ENCODE data around the gene TMEM132C.

DNA sequence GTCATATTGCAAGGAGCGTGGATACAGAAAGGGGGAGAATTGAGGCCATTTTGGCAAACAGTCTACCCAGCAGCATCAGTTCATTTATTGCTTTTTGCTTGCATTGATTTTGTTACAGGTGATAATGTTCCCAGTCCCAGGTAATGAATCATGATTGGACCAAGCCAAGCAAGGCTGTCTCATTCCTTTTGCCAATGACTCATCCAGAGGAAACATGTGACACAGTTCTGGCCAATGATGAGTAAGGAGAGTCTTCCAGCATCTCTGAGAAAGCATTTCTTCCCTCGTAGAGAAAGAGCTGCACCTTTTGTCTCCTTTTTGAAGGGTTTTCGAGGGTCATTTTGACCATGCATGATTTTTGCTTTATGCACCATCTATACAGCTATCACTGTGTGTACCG, 488.6 kb downstream of the TMEM132C start:
- TF ChIP-seq POLR2AphosphoS5 (IDR thresholded peaks at IDR 0.05; ENCODE audit: low read depth, low read length): no peak
- no peak for TF ChIP-seq POLR2A (IDR thresholded peaks at IDR 0.05; ENCODE audit: low read depth, low read length)
